GM19395 (cell line): ENCODE data around the gene CCDC141.

Experiments
- ATAC-seq: cut with Tn5 transposase; IDR thresholded peaks from one replicate; pipeline ENCODE4 v1.9.1; 2021; ENCODE audit warnings: mild to moderate bottlenecking, moderate library complexity; ENCODE audit not compliant: unreplicated experiment

CCDC141 gene

GRCh38 chr2:178833382-178833781 lies 216.6 kb downstream of the CCDC141 start:
- ATAC-seq: no peak

- ATAC-seq: no peak
These were observed 219.5 kb downstream of the CCDC141 start for GRCh38 chr2:178830451-178830850.

GRCh38 chr2:178829981-178830380 lies 220.0 kb downstream of the CCDC141 start:
- no peak for ATAC-seq

GRCh38 chr2:178829299-178829960 lies 220.5 kb downstream of the CCDC141 start:
- no peak for ATAC-seq

GRCh38 chr2:178828486-178828881 lies 221.5 kb downstream of the CCDC141 start:
- no peak for ATAC-seq

- ATAC-seq: no peak
These were observed 222.0 kb downstream of the CCDC141 start for GRCh38 chr2:178827739-178828485.

- no peak for ATAC-seq
These were observed 222.8 kb downstream of the CCDC141 start for GRCh38 chr2:178827111-178827510.

GRCh38 chr2:178825183-178825582 lies 224.8 kb downstream of the CCDC141 start:
- no peak for ATAC-seq

- no peak for ATAC-seq
These were observed 225.8 kb downstream of the CCDC141 start for GRCh38 chr2:178824181-178824580.

- ATAC-seq: peak; percentile 78
These were observed 229.9 kb downstream of the CCDC141 start for GRCh38 chr2:178819992-178820391.

GRCh38 chr2:178819147-178819875 lies 230.6 kb downstream of the CCDC141 start:
- ATAC-seq: peak; percentile 35

GRCh38 chr2:178811901-178812300 lies 238.0 kb downstream of the CCDC141 start:
- ATAC-seq: no peak

- no peak for ATAC-seq
These were observed 238.9 kb downstream of the CCDC141 start for GRCh38 chr2:178811045-178811444.

GRCh38 chr2:178810422-178810821 lies 239.5 kb downstream of the CCDC141 start:
- ATAC-seq: no peak

GRCh38 chr2:178807227-178808008 lies 242.5 kb downstream of the CCDC141 start, which contains the start of gene TTN:
TTN (minus strand) TSS chr2:178807423; CDS start chr2:178804642, 2,781 bp downstream.
- ATAC-seq: no peak

GRCh38 chr2:178806543-178806942 lies 243.4 kb downstream of the CCDC141 start:
- ATAC-seq: no peak

GRCh38 chr2:178805457-178805856 lies 244.5 kb downstream of the CCDC141 start:
- ATAC-seq: no peak

GRCh38 chr2:178804791-178805190 lies 245.1 kb downstream of the CCDC141 start:
- peak; percentile 82 for ATAC-seq

- no peak for ATAC-seq
These were observed 249.4 kb downstream of the CCDC141 start for GRCh38 chr2:178800510-178800909.

- ATAC-seq: no peak
These were observed 250.6 kb downstream of the CCDC141 start for GRCh38 chr2:178799305-178799704.
